Islet of Langerhans (tissue), 1 donor: Measurements from ENCODE around the gene CHST7.
A peak's percentile ranks its signal among the peaks of the same experiment; 100 is the strongest.

Source experiments
- FAIRE-seq: peaks from one replicate; lab custom pipeline; 2011; peaks lifted over from hg19 to GRCh38; lab: Jason Lieb, UNC

The CHST7 gene

GRCh38 chrX:46610070-46610658, 36.6 kb downstream of the CHST7 start:
- FAIRE-seq = no peak

- FAIRE-seq = no peak
Observed at GRCh38 chrX:46611658-46612362, 38.2 kb downstream of the CHST7 start.

GRCh38 chrX:46617906-46618305, 44.3 kb downstream of the CHST7 start:
- FAIRE-seq = no peak

GRCh38 chrX:46618947-46619346, 45.4 kb downstream of the CHST7 start:
- FAIRE-seq = no peak

DNA sequence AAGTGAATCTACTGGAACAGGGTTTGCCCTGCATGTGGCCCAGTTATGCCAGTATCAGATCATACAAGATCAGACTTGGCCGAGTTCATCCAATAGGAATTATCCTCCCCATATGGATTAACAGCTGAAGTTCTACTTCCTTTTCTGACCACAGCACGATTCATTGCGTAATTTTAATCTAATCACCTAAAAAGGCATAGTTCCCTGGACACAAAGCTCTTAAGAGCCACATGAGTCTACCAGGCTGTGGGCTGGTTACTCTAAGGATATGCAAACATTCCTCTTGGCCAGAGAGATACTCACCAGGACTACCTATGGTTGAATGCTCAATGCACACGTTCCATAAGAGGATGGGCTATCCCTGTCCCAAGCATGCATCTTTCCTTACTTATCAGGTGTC, 46.9 kb downstream of the CHST7 start:
- FAIRE-seq = no peak

DNA sequence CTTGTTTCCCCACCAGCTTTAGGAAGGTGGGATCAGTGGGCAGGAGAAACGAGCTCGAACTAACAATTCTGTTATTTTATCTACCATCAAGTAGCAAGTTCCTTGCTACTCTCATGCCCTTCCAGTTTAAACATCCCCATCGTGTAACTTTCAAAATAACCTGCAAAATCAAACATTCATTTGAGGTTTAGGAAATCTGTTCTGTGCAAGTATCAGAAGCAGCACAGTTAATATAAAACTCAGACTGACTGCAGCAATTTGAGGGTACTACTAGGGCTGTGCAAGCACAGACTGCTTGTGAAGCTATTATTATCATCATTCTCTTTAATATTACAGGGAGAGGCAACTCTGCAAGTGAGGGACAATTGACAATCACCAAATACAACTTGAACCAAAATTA, 48.0 kb downstream of the CHST7 start:
- FAIRE-seq = no peak

- no peak for FAIRE-seq
Observed at GRCh38 chrX:46624090-46624786, 50.7 kb downstream of the CHST7 start.

DNA sequence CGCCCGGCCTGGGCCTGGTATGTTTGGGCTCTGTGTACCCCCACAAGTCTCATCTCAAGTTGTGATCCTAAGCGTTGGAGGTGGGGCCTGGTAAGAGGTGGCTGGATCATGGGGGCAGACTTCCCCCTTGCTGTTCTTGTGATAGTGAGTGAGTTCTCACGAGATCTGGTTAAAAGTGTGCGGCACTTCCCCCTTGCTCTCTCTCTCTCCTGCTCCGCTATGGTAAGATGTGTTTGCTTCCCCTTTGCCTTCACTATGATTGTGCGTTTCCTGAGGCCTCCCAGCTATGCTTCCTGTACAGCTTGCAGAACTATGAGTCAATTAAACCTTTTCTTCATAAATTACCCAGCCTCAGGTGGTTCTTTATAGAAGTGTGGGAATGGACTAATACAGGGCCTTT, 53.0 kb downstream of the CHST7 start:
- FAIRE-seq = no peak

DNA sequence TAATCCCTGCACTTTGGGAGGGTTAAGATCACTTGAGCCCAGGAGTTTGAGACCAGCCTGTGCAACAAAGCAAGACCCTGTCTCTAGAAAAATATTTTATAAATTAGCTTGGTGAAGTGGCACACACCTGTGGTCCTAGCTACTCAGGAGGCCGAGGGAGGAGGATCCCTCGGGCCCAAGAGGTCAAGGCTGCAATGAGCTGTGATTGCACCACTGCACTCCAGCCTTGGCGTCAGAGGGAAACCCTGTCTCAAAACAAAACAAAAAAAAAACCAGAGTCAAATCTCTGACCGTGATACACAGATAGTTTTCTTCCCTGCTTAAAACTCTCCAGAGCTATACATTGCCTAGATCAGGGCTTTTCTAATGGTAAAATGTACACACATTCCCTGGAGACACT, 53.5 kb downstream of the CHST7 start:
- peak; percentile 66 for FAIRE-seq

GRCh38 chrX:46627711-46628419, 54.3 kb downstream of the CHST7 start:
- no peak for FAIRE-seq

GRCh38 chrX:46628460-46629371, 55.2 kb downstream of the CHST7 start:
- no peak for FAIRE-seq

DNA sequence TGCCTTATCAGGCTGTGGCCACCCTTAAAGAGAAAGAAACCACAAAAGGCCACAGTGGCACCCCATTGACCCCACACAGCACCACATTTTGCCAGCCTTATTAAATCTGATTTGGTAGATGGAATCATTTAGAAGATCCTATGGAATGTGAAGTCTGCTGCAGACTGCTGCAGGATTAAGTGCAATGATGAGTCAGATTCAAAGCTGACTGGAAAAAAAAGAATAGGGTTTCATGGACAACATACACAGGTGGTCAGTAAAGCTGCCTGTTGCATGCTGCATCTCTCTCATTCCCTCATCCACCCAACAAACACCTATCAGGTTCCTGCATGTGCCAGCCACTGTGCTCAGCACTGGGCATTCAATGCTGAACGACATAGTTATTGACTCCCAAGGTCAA, 56.6 kb downstream of the CHST7 start:
- no peak for FAIRE-seq

DNA sequence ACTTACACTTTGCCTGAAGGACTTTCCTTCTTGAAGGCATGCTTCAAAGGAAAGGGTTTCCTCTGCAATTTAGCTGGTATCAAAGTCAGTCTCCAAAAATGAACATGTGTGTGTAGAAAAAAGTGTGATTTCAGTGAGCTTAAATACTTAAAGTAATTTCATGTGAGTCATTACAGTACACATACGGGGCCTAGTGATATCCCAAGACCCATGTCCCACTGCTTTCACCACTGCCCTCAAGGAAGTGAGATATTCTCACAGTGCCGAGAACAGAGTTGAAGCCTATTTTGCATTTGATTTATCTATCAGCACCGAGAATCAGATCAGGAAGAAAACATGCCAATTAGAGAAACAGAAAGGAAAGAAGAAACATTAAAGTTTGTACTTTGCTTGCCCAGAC, 61.0 kb downstream of the CHST7 start:
- no peak for FAIRE-seq

DNA sequence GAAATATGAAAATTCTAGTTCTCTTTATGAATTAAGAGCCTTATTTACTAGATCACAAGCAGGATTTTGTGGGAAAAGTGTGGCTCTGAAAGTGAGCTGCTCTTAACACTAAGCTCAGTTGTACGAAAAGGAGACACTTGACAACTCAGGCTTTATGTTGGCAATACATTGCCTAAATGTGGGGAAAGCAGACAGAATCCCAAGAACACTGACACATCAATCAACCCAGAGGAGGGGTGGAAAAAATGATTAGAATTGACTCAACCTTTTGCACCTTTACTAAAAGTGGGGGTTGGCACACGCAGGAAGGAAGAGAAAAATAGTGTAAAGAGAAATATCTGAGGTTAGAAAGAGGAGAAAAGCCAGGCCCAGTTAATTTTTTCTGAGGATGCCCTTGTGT, 61.6 kb downstream of the CHST7 start:
- no peak for FAIRE-seq

DNA sequence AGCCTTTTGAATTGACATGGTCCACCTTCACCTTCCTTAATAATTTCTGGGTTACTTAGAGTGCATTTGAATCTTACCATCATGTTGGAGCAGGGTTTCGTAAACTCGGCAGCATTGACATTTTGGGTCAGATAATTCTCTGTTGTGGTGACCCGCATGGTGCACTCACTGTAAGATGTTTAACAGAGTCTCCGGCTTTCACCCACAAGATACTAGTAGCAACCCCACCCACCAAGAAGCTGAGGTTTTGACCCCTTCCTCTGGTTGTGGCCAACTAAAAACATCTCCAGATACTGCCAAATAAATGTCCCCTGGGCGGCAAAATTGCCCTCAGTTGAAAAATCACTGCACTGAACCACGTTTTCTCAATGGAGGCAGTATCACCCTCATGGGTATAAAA, 62.7 kb downstream of the CHST7 start:
- no peak for FAIRE-seq

GRCh38 chrX:46637938-46638337, 64.4 kb downstream of the CHST7 start:
- FAIRE-seq = peak; percentile 87

DNA sequence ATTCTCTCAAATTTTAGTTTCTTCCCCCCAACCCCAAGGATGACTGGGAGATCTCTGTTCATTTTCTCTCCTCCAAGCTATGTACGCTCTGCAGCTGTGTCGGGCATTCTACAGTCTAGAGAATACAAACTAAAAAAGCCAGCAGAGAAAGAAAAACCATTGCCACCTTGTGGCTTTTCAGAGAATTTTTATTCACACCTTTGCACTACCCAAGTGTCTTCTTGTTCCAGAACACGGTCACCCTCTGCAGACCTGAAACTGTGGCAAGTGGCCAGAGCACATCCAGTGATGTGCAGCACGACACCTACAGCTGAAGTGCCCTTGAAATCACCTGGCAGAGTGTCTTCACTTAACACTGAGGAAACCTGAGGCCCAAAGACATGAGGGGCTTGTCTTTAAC, 68.6 kb downstream of the CHST7 start:
- no peak for FAIRE-seq

- FAIRE-seq = peak; percentile 27
Observed at GRCh38 chrX:46643636-46644035, 70.1 kb downstream of the CHST7 start.

GRCh38 chrX:46645614-46646013, 72.0 kb downstream of the CHST7 start:
- no peak for FAIRE-seq

- no peak for FAIRE-seq
Observed at GRCh38 chrX:46647251-46647650, 73.7 kb downstream of the CHST7 start.
